ENCODE results near the gene PLP1. TPM values are rescaled to one million over a fixed set of nuclear protein-coding genes. Genes with fewer than 3 reads are reported as not detected.
A peak's percentile ranks its signal among the peaks of the same experiment; 100 is the strongest.

The PLP1 gene
- not detected for total RNA-seq

GRCh38 chrX:103776546-103776945, at the start of gene PLP1:
TSS of gene PLP1 (plus strand) at chrX:103776840. CDS start at chrX:103776996, 156 bp downstream.
- Mint-ChIP-seq H3K4me1 (no peaks in the 10 kb centered on the region), H3K36me3 (ENCODE audit: low read depth) (no peaks in the 10 kb centered on the region), H3K27me3 (peaks cover 8% of the 10 kb centered on the region), H3K27ac (no peak within 1 kb of the TSS), H3K4me3 (no peak within 1 kb of the TSS), H3K9me3 (no peaks in the 10 kb centered on the region)
- no peak for ATAC-seq (replicated peaks)

DNA sequence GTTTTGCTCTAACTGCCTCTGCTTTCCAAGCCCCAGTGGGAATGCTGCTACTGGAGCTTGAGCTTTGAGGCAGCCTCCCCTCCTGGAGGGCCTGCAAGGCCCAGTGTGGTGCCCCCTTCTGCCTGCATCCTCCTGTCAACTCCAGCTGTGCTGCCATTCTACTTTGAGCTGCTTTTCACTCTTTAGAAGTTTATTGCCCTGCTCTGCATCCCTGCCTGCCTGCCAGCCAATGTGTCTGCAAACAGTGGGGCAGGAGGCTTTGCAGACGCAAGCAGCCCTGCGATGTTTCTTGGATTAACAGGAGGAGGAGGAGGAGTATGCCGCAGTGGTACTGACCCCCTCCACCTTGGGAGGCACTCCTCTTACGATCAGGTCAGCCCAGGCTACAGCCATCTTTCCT, 49.5 kb upstream of the PLP1 start:
- Mint-ChIP-seq H3K9me3 (no peaks in the 10 kb centered on the region), H3K27me3 (peaks cover 4% of the 10 kb centered on the region), H3K4me3 (no peak overlapping the region), H3K27ac (no peak overlapping the region), H3K36me3 (ENCODE audit: low read depth) (no peaks in the 10 kb centered on the region), H3K4me1 (no peaks in the 10 kb centered on the region)
- ATAC-seq (replicated peaks): no peak

- Mint-ChIP-seq H3K4me1 (no peaks in the 10 kb centered on the region), H3K27me3 (peaks cover 4% of the 10 kb centered on the region), H3K9me3 (no peaks in the 10 kb centered on the region), H3K4me3 (no peak overlapping the region), H3K36me3 (ENCODE audit: low read depth) (no peaks in the 10 kb centered on the region), H3K27ac (no peak overlapping the region)
- ATAC-seq (replicated peaks): no peak
Observed at GRCh38 chrX:103729015-103729414, 47.6 kb upstream of the PLP1 start.

DNA sequence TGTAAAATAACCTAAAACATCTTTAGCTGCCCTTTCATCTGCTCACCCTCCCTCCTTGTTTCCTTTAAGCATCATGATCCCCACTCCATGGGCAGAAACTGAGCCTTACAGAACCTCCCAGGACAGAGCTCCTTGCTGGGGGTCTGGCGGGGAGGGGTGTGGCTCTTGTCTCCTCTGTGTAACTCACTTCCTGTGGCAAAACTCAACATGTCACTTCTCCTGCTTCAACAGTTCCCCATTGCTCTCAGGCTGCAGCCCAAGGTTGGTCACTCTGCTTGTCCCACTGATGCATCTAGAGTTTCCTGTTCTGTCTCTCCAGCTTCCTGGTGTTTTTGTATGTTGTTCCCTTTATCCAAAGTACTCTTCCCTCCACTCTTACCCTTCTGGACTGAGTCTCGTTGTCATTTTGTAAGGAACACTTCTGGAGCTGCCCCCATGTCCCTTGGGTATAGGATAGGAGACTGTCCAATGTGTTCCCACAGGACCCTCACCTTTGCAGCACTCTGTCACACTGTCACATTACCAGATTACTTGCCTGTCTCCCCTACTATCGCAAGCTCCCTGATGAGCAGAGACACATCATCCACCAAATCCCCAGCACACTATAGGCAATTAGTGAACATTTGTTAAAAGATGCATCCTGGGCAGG, 46.4 kb upstream of the PLP1 start:
- no peak for ATAC-seq (replicated peaks)
- Mint-ChIP-seq H3K36me3 (ENCODE audit: low read depth) (no peaks in the 10 kb centered on the region), H3K27me3 (peaks cover 4% of the 10 kb centered on the region), H3K4me3 (no peak overlapping the region), H3K4me1 (no peaks in the 10 kb centered on the region), H3K27ac (no peak overlapping the region), H3K9me3 (no peaks in the 10 kb centered on the region)

DNA sequence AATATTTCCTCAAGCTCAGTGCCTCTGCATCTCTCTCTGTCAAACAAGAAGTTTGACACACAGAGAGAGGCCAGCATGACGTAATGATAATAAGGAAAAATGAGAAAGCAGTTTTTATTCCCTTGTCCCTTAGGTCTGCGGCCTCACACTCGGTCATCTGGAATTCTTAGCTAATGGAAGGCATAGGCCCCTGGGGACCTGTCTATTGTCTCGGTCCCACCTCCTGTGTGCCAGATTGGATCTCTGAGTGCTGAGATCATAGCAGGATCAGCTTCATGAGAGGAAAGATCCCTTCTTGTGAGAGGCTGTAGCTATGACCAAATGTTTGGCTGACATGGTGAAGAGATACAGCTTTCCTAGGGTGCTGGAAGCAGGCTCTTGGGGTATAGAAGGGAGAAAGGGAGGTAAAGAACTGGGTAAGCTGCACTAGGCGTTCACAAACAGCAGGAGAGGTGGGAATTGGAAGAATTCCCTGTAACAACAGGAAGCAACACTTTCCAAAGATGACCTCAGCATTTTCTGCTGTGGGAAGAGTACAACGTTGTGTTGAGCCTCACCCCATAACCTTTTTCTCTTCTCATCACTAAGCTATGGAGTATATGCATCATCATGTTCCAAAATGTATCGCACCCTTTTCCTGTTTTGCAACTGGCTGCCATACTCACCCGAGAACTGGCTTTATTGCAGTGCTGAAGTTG, 45.7 kb upstream of the PLP1 start:
- Mint-ChIP-seq H3K9me3 (no peaks in the 10 kb centered on the region), H3K27me3 (peaks cover 4% of the 10 kb centered on the region), H3K36me3 (ENCODE audit: low read depth) (no peaks in the 10 kb centered on the region), H3K27ac (no peak overlapping the region), H3K4me1 (no peaks in the 10 kb centered on the region), H3K4me3 (no peak overlapping the region)
- no peak for ATAC-seq (replicated peaks)

DNA sequence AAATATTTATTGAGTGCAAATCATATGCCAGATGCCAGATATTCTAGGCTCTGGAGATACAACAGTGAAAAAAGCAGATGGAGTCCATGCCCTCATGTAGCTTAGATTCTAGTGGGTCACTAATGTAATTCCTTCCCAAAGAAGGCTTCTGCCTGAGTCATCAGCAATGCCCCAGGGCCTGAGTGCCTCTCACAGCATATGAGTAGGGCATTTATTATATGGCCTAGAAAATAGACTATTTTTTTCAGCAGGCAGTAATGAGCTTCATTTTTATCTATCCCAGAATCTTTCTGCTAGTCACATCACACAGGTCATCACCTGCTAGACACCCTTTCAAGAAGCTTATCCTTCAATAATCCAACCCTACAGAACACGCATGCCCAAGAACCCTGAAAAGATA, 43.6 kb upstream of the PLP1 start:
- Mint-ChIP-seq H3K4me1 (no peaks in the 10 kb centered on the region), H3K27me3 (peaks cover 4% of the 10 kb centered on the region), H3K27ac (no peak overlapping the region), H3K36me3 (ENCODE audit: low read depth) (no peaks in the 10 kb centered on the region), H3K9me3 (no peaks in the 10 kb centered on the region), H3K4me3 (no peak overlapping the region)
- ATAC-seq (replicated peaks): no peak

- H3K9me3 Mint-ChIP-seq: no peaks in the 10 kb centered on the region
- H3K4me3 Mint-ChIP-seq: no peak overlapping the region
- H3K27me3 Mint-ChIP-seq: peaks cover 4% of the 10 kb centered on the region
- no peak overlapping the region for H3K27ac Mint-ChIP-seq
- H3K36me3 Mint-ChIP-seq (ENCODE audit: low read depth): no peaks in the 10 kb centered on the region
- ATAC-seq (replicated peaks): peak; percentile 62
- H3K4me1 Mint-ChIP-seq: no peaks in the 10 kb centered on the region
Observed at GRCh38 chrX:103734125-103734760, 42.4 kb upstream of the PLP1 start.

DNA sequence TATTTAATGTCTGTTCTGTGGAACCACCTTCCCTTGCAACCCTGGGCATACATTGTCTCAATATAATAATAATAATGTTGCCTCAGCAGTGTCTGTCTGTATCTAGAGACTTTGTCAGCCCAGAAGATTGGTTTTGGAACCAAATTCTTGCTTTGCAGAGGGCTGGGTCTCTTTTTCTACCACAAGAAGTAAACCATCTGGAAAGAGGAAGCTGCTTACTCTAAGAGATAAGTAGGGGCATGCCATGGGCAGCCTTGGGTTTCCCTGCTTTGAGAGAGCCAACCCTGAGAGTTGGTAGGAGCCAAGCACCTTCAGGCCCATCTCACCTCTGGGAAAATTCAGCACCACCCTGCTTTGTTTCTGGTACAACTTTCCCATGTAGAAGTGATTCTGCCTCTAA, 38.9 kb upstream of the PLP1 start:
- Mint-ChIP-seq H3K27ac (no peak overlapping the region), H3K36me3 (ENCODE audit: low read depth) (no peaks in the 10 kb centered on the region), H3K27me3 (no peaks in the 10 kb centered on the region), H3K9me3 (no peaks in the 10 kb centered on the region), H3K4me3 (no peak overlapping the region), H3K4me1 (no peaks in the 10 kb centered on the region)
- no peak for ATAC-seq (replicated peaks)

DNA sequence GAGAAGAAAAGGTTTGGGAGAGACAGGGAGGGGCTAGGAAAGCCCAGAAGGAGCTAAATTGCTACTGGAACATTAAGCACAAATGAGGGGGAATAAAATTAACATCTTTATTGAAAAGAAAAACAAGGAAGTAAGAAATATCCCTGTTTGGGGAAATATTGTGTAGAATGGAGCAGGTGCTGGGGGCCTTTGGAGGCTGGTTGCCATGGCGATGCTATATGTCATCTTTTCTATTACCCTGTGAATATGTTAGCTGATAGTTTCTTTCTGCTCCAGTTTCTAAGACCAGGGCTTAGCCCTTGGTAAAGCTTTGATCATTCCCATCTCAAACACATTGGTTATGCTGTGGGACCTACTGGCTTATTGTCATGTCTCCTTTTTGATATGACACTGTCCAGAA, 37.2 kb upstream of the PLP1 start:
- H3K27ac Mint-ChIP-seq: no peak overlapping the region
- H3K4me3 Mint-ChIP-seq: no peak overlapping the region
- H3K4me1 Mint-ChIP-seq: no peaks in the 10 kb centered on the region
- no peaks in the 10 kb centered on the region for H3K27me3 Mint-ChIP-seq
- H3K36me3 Mint-ChIP-seq (ENCODE audit: low read depth): no peaks in the 10 kb centered on the region
- ATAC-seq (replicated peaks): no peak
- no peaks in the 10 kb centered on the region for H3K9me3 Mint-ChIP-seq

GRCh38 chrX:103741879-103742278, 34.8 kb upstream of the PLP1 start:
- no peak for ATAC-seq (replicated peaks)
- H3K36me3 Mint-ChIP-seq (ENCODE audit: low read depth): no peaks in the 10 kb centered on the region
- no peaks in the 10 kb centered on the region for H3K4me1 Mint-ChIP-seq
- H3K27ac Mint-ChIP-seq: no peak overlapping the region
- no peak overlapping the region for H3K4me3 Mint-ChIP-seq
- no peaks in the 10 kb centered on the region for H3K9me3 Mint-ChIP-seq
- no peaks in the 10 kb centered on the region for H3K27me3 Mint-ChIP-seq

- Mint-ChIP-seq H3K9me3 (no peaks in the 10 kb centered on the region), H3K4me1 (no peaks in the 10 kb centered on the region), H3K36me3 (ENCODE audit: low read depth) (no peaks in the 10 kb centered on the region), H3K4me3 (no peak overlapping the region), H3K27me3 (no peaks in the 10 kb centered on the region), H3K27ac (no peak overlapping the region)
- no peak for ATAC-seq (replicated peaks)
Observed at GRCh38 chrX:103742339-103742738, 34.3 kb upstream of the PLP1 start.

- no peaks in the 10 kb centered on the region for H3K27me3 Mint-ChIP-seq
- no peaks in the 10 kb centered on the region for H3K36me3 Mint-ChIP-seq (ENCODE audit: low read depth)
- no peak for ATAC-seq (replicated peaks)
- no peaks in the 10 kb centered on the region for H3K4me1 Mint-ChIP-seq
- H3K27ac Mint-ChIP-seq: no peak overlapping the region
- no peak overlapping the region for H3K4me3 Mint-ChIP-seq
- H3K9me3 Mint-ChIP-seq: no peaks in the 10 kb centered on the region
Observed at GRCh38 chrX:103747163-103747562, 29.5 kb upstream of the PLP1 start.

DNA sequence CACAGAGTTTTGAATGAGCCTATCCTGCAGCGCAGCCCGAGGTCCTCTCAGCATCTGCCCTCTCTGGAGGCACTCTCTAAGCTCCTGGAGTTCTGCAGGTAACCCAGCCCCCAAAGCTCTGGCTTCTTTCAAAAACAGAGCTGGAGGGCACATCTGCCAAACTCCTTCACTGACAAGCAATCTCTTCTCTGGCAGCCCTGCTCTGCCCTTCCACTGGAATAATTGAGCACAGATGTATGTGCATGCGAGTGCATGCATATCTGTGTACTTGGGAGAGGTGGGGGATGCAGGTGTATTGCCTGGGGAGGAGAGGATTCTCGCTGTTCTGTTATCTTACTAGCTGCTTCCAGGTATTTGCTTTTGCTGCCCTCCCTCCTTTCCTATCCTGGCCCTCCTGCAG, 22.2 kb upstream of the PLP1 start:
- Mint-ChIP-seq H3K36me3 (ENCODE audit: low read depth) (no peaks in the 10 kb centered on the region), H3K4me3 (no peak overlapping the region), H3K27ac (no peak overlapping the region), H3K9me3 (peaks cover 3% of the 10 kb centered on the region), H3K4me1 (no peaks in the 10 kb centered on the region), H3K27me3 (no peaks in the 10 kb centered on the region)
- ATAC-seq (replicated peaks): no peak

- no peak for ATAC-seq (replicated peaks)
- Mint-ChIP-seq H3K4me3 (no peak overlapping the region), H3K27ac (no peak overlapping the region), H3K9me3 (peaks cover 3% of the 10 kb centered on the region), H3K4me1 (no peaks in the 10 kb centered on the region), H3K27me3 (no peaks in the 10 kb centered on the region), H3K36me3 (ENCODE audit: low read depth) (no peaks in the 10 kb centered on the region)
Observed at GRCh38 chrX:103756736-103757135, 19.9 kb upstream of the PLP1 start.

- ATAC-seq (replicated peaks): no peak
- peaks cover 3% of the 10 kb centered on the region for H3K9me3 Mint-ChIP-seq
- H3K4me3 Mint-ChIP-seq: no peak overlapping the region
- H3K4me1 Mint-ChIP-seq: no peaks in the 10 kb centered on the region
- H3K36me3 Mint-ChIP-seq (ENCODE audit: low read depth): no peaks in the 10 kb centered on the region
- H3K27ac Mint-ChIP-seq: no peak overlapping the region
- H3K27me3 Mint-ChIP-seq: no peaks in the 10 kb centered on the region
Observed at GRCh38 chrX:103758555-103758954, 18.1 kb upstream of the PLP1 start.

Measured in activated T-helper 17 cell treated with anti-CD3 and anti-CD28 coated beads, Interleukin-2, amount 50 U/mL, for 72 hours (primary cell).